NK-92 (cell line): ENCODE data around the gene POU5F2.

Source experiments
- DNase-seq: peaks from one replicate; lab custom pipeline; 2025; ENCODE audit not compliant: unreplicated experiment; lab: John Stamatoyannopoulos, UW

POU5F2 gene

GRCh38 chr5:93741136-93741811 lies at the start of gene POU5F2:
Gene POU5F2 (minus strand): TSS chr5:93741600. CDS start chr5:93741563, 37 bp downstream.
- no peak for DNase-seq

DNA sequence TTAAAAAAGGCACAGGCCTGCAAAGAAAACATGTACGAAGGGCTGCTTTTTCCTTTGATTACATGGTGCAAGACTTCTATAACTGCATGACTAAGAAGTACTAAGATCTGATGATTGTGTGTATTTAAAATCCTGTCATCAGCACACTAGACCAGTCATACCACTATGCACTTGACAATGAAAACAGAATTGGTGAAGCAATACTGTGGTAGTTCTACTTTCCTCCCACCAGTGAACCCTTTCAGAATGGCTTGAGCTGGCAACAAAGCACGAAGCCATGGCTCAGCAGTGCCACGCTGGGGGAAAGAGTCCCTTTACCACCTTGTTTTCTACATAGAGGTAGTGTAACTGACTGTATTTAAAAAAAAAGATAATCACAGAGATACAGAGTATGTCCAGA lies 49.0 kb upstream of the POU5F2 start:
- no peak for DNase-seq

DNA sequence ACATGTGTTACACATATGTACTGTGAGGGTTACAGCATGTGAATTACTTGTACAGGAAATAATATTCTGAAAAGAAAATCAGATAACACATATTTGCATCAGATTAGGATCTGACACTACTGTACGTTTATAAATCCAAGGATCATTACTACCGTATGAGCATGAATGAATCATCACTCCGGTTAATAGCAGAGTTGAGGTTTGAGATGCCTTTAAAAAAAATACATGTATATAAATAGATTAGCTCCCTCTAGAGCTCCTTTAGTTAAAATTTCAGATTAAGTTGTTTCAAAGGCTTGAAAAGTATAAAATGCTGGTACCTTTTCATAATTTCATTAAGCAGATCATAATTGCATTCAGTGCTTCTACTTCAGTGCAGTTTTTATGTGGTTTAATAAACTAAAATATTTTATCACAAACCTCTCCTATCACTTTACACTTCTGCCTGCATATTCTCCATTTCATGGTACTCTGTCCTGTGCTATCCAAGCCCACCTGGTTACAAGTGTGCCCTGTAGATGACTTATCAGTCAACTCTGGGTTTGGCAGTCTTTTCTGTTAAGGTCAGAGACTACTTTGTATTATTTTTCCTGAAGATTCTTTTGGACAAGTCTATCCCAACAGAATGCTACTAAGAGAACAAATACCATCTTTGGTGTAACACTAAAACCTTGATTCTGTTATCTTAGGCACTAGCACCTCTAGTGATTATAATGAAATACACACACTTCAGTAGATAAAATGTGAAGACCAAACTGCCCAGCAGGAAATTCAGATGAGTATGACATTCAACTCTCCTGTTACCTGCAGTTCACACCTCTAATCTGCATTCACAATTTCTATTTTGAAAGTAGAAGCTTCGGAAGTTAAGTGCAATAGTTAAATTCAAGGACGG lies 48.0 kb upstream of the POU5F2 start:
- no peak for DNase-seq

GRCh38 chr5:93787598-93787997 lies 46.2 kb upstream of the POU5F2 start:
- no peak for DNase-seq

- DNase-seq: no peak
These were observed 44.1 kb upstream of the POU5F2 start for GRCh38 chr5:93785475-93785874.

DNA sequence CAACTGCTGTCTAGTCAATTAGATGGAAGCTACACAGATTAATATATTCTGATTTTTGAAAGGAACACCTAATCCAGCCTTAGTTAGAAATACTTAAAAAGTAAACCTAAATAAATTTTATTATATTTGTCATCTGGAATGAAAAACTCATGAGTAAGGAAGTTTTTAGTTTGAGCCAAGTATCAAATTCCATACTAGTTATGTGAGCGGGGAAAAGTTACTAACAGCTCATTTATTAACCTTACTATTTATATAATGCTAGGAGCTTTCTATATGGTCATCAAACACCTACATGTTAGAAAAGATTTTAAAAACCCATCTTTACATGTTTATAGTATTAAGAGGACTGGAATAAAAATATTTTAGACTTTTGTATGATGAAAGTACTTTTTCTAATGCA lies 41.6 kb upstream of the POU5F2 start:
- no peak for DNase-seq

- no peak for DNase-seq
These were observed 36.2 kb upstream of the POU5F2 start for GRCh38 chr5:93777620-93778019.

GRCh38 chr5:93756372-93756771 lies 15.0 kb upstream of the POU5F2 start:
- no peak for DNase-seq

DNA sequence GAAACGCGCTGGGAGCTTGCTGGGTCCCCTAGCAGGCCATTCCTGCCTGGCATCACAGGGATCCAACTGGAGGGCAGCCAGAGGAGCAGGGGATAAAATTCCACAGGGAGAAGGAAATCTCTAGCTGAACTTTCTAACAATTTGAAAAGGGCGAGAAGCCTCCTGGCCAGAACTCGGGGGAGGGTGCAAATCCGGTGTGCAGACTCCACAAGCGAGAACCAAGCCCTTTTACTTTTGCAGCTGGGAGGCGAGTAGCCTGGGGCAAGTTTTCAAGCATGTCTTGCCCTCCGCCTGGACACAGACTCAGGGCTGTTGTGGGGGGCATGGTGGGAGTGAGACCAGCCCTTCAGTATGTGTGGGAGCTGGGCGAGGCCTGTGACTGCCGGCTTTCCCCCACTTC lies 14.3 kb upstream of the POU5F2 start:
- no peak for DNase-seq

DNA sequence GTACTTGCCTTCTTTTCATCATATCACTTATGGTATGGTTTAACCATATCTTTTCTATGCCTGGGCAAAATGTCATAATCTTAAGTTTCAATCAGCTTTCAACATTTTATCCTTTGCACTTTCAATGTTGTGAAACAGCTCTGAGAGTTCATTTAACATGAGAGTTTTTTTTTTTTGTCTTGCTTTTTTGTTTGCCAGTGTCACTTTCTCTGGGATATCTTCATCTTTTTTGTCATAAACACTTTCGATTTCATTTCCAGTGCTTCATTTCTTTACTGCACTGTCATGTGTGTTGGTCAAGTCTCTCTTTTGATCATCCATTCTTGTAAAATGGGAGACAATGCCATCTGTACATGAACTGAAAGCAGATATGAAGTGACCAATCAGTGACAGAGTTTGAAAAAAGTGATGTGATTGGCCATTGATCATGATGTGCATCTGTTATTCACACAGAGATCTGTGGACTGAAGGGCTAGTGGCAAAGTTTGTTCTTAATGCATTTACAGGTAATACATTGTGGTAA lies 7.5 kb upstream of the POU5F2 start:
- no peak for DNase-seq

- no peak for DNase-seq
These were observed 5.1 kb upstream of the POU5F2 start for GRCh38 chr5:93746406-93747056.

DNA sequence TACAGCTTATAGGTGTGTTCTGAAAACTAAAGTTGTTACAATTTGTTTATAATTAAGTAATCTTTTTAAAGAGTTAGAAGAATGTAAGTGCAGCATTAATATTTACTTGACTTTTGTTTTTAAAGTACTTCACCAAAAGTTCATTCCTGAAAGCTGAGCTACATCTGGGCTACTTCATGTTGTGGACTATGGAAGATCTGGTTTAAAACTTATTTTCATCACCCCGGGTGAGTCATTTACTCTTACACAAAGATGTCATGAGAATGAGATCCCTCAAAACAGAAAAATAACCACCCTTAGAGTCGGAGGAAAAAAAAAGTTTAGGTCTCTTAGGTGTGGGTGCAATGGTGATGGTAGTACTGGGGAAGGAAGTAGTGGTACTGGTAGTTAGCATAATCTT lies 5.1 kb downstream of the POU5F2 start:
- DNase-seq: no peak

DNA sequence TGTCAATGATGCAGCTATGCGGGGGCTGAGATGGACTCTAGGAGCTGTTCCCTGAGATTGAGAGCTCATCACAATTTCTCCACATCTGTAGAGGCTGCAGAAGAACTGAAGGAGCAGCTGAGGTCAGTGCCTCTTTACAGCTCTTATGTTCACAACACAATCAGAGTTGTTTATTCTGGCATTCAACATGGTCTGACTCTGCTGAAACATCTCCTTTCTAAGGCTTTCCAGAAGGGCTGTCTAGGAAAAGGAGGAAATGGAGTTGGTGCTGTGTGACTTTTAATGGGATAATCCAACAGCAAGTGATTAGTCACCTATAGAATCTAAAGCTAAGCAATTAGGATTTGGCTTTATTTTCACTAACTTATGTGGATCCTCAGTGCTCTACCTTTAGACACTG lies 6.0 kb downstream of the POU5F2 start:
- no peak for DNase-seq

GRCh38 chr5:93731987-93732386 lies 9.4 kb downstream of the POU5F2 start:
- DNase-seq: no peak

DNA sequence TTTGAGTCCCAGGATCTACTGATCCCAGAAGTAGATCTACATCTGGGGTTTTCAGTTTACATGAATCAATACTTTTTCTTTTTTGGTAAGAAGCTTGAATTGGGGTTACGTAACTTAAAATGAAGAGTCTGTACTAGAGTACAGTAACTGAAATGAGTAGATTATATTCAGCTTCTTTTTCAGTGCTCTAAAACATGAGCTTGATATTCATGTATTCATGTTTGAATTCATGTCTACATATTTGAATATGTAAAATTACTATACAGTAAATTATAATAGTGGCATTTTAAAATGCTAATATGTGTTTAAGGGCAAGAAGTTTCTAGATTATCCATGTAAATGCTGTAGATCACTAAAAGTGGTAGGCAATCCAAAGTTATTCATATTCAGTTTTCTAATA lies 14.8 kb downstream of the POU5F2 start:
- DNase-seq: no peak

GRCh38 chr5:93724791-93725190 lies 16.6 kb downstream of the POU5F2 start:
- no peak for DNase-seq

DNA sequence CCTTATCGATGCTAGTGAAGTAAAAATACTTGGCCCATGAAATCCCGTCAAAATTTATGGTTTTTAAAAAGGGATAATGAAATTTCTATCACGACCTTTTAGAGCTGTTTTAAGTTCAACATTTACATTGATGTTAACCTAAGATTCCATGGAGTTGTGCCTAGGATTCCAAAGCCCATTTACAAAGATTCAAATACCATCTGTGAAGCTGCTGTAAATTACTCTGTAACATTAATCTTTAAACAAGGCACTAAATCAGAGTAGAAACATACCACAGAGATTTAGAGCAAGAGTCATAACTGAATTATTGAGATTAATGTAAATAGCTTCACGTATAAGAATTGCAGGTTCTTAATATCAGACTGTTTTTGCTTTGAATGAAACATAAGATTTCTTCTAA lies 17.7 kb downstream of the POU5F2 start:
- no peak for DNase-seq

- DNase-seq: no peak
These were observed 18.4 kb downstream of the POU5F2 start for GRCh38 chr5:93723005-93723404.

DNA sequence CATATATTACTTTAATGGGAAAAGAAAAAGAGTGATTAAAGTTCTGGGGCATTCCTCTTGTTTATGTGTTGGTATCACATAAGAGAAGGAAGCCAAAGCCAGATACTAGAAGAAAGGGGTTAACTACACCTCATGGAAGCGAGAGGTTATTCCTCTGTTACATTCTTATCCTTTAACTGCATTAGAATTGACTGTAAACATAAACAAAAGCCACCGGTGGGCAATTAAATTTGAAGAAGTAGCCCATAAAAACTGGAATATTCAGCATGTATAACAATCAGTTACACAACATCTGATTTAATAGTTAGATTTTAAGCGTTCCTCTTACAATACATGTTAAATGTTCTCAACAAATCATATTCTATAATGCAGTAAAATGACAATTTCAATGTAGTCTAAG lies 18.8 kb downstream of the POU5F2 start:
- no peak for DNase-seq

- no peak for DNase-seq
These were observed 19.9 kb downstream of the POU5F2 start for GRCh38 chr5:93721511-93721910.

DNA sequence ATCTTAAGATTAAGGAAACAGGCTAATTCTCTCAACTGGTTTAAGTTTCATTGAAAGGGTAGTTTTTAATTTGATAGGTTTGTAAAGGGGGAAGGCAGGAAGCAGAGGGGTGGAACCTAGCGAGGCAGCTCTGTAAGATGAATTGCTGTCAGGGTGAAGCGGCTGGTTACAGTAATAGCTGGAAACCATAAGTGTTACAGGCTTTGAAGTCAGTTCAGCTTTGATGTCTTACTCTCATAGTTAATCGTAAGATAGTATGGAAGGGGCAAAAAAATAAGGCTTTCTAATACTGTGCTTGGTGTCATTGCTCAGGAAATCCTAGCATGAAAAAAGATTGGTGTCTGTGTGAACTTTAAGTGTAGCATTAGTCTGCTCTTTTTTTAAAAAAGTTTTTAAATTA lies 20.3 kb downstream of the POU5F2 start:
- no peak for DNase-seq

GRCh38 chr5:93717162-93717561 lies 24.2 kb downstream of the POU5F2 start:
- no peak for DNase-seq
